Keratinocyte (primary cell): ENCODE data around the gene MGMT. TPM values are rescaled to one million over a fixed set of nuclear protein-coding genes. Genes with fewer than 3 reads are reported as not detected.

ENCODE experiments used
- DNase-seq: peaks from one replicate; pipeline ENCODE4 v3.0.0-alpha.2; 2011; ENCODE audit warnings: low read depth, missing footprints, low spot score
- FAIRE-seq: peaks from 2 replicates; lab custom pipeline; 2011; peaks lifted over from hg19 to GRCh38; lab: Jason Lieb, UNC
- H2AFZ ChIP-seq: 2 replicates; pipeline ENCODE4 v1.6.0; 2012; ENCODE audit warnings: low read length, control low read depth, inconsistent platforms; ENCODE audit not compliant: control insufficient read depth
- H3K27ac ChIP-seq: 2 replicates; pipeline ENCODE4 v1.5.1; 2011; ENCODE audit warnings: low read length; ENCODE audit not compliant: control insufficient read depth, insufficient read depth
- H3K27me3 ChIP-seq: 3 replicates; pipeline ENCODE4 v1.6.0; 2011; ENCODE audit warnings: low read length; ENCODE audit not compliant: control insufficient read depth, insufficient read depth; ENCODE audit errors: extremely low read depth
- H3K36me3 ChIP-seq, 2 experiments: 2 replicates in 1 of 2; 3 replicates in 1 of 2; pipeline ENCODE4 v1.5.1; 2011; ENCODE audit warnings: low read length in 2 of 2, mild to moderate bottlenecking in 1 of 2; ENCODE audit not compliant: control insufficient read depth in 2 of 2, insufficient read depth in 2 of 2; ENCODE audit errors: extremely low read depth in 1 of 2
- H3K4me1 ChIP-seq: 3 replicates; pipeline ENCODE4 v1.5.1; 2011; ENCODE audit warnings: low read length; ENCODE audit not compliant: control insufficient read depth, insufficient read depth; ENCODE audit errors: extremely low read depth
- H3K4me2 ChIP-seq: 3 replicates; pipeline ENCODE4 v1.6.0; 2011; ENCODE audit warnings: low read depth, low read length; ENCODE audit not compliant: control insufficient read depth, insufficient read depth; ENCODE audit errors: extremely low read depth
- H3K4me3 ChIP-seq, 3 experiments: fragments of 200-600 bp in 1 of 3; sonication (generic) in 1 of 3; 2 replicates in 2 of 3; 3 replicates in 1 of 3; pipeline ENCODE4 v1.5.1; 2011 to 2016; ENCODE audit warnings: low read length in 3 of 3, mild to moderate bottlenecking in 3 of 3, control low read depth in 2 of 3, inconsistent platforms in 1 of 3, low read depth in 1 of 3, mixed read lengths in 1 of 3, mixed run types in 1 of 3, moderate library complexity in 1 of 3; ENCODE audit not compliant: control insufficient read depth in 2 of 3, insufficient read depth in 2 of 3; ENCODE audit errors: extremely low read depth in 1 of 3
- H3K79me2 ChIP-seq: 2 replicates; pipeline ENCODE4 v1.6.0; 2012; ENCODE audit warnings: low read length; ENCODE audit not compliant: control insufficient read depth, insufficient read depth
- H3K9ac ChIP-seq: 3 replicates; pipeline ENCODE4 v1.6.0; 2011; ENCODE audit warnings: low read length; ENCODE audit not compliant: control insufficient read depth, insufficient read depth; ENCODE audit errors: extremely low read depth
- H3K9me1 ChIP-seq: 3 replicates; pipeline ENCODE4 v1.6.0; 2011; ENCODE audit warnings: low read length; ENCODE audit not compliant: control insufficient read depth, insufficient read depth; ENCODE audit errors: extremely low read depth
- H3K9me3 ChIP-seq: 2 replicates; pipeline ENCODE4 v1.5.1; 2012; ENCODE audit warnings: low read depth, low read length; ENCODE audit not compliant: control insufficient read depth
- H4K20me1 ChIP-seq: 3 replicates; pipeline ENCODE4 v1.6.0; 2011; ENCODE audit warnings: low read length; ENCODE audit not compliant: control insufficient read depth, insufficient read depth; ENCODE audit errors: extremely low read depth
- EZH2 ChIP-seq: IDR thresholded peaks from one replicate; pipeline ENCODE4 v1.6.1; 2012; ENCODE audit warnings: inconsistent platforms, mild to moderate bottlenecking, low read length, moderate library complexity
- dilution Hi-C: fragments of 300-500 bp; cut with MboI; formaldehyde crosslinking; loops from one replicate; pipeline ENCODE4 v1.7.0; 2020; ENCODE audit warnings: low sequenced_read_pairs; ENCODE audit not compliant: extremely low pct_ligation_motif_present
- polyA plus RNA-seq, 5 experiments: library from polyadenylated mRNA; depleted of rRNA in 3 of 5; stranded (reverse) in 3 of 5; stranded (forward) in 1 of 5; unstranded in 1 of 5; fragments of >200 nt; gene quantifications; 1 replicate in 1 of 5; 2 replicates in 3 of 5; 3 replicates in 1 of 5; pipeline versions ENCODE4 v1.2.1 to v1.2.3, GENCODE V29; 2011 to 2012; ENCODE audit warnings: missing spikeins in 2 of 5, low read depth in 1 of 5, low replicate concordance in 1 of 5
- TF ChIP-seq, protein P1 (sequence below), 3 experiments: IDR thresholded peaks in 1 of 3; conservative IDR thresholded peaks in 1 of 3; optimal IDR thresholded peaks in 1 of 3; 2 replicates in 2 of 3; 3 replicates in 1 of 3; pipeline versions ENCODE3 to v1.5.1; 2011; ENCODE audit warnings: low read length in 3 of 3, mild to moderate bottlenecking in 3 of 3, moderate library complexity in 2 of 3, control low read depth in 1 of 3, inconsistent platforms in 1 of 3; ENCODE audit not compliant: insufficient read depth in 2 of 3; ENCODE audit errors: extremely low read depth in 1 of 3

The MGMT gene
- polyA plus RNA-seq, 1 donor (not counting 4 experiments of a cell fraction or from before 2014, with no cell fraction given), result 15.2 TPM

DNA sequence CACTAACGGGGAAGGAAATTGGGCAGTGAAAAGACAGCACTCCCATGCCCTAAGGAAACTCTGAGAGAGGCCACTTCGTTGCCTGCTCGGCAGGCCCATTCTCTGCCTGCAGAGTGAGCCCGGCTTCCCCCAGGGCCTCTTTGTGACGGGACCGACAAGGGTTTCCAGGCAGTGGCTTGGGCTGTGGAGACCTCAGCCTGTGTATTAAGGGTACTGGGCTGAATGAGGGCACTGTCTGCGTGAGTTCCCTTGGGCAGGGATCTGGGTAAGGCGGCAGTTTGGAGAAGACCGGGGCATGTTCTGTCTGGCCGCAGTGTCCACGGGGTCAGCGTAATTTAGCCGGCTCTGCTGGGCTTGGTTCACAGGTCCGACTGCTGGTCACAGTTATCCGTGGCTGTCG lies 237.2 kb downstream of the MGMT start:
- Histone ChIP-seq H4K20me1 (no peaks in the 10 kb centered on the region), H3K4me1 (no peaks in the 10 kb centered on the region), H2AFZ (no peak overlapping the region), H3K79me2 (no peaks in the 10 kb centered on the region), H3K9me3 (no peaks in the 10 kb centered on the region), H3K9ac (no peak overlapping the region), H3K4me3 (no peak overlapping the region), H3K27me3 (no peaks in the 10 kb centered on the region), H3K4me2 (no peak overlapping the region), H3K36me3 (peaks cover 0 to 1% of the 10 kb centered on the region in 2 experiments), H3K9me1 (no peaks in the 10 kb centered on the region), H3K27ac (no peak overlapping the region)
- dilution Hi-C loops, result no loop called here
- TF ChIP-seq, protein P1, sequence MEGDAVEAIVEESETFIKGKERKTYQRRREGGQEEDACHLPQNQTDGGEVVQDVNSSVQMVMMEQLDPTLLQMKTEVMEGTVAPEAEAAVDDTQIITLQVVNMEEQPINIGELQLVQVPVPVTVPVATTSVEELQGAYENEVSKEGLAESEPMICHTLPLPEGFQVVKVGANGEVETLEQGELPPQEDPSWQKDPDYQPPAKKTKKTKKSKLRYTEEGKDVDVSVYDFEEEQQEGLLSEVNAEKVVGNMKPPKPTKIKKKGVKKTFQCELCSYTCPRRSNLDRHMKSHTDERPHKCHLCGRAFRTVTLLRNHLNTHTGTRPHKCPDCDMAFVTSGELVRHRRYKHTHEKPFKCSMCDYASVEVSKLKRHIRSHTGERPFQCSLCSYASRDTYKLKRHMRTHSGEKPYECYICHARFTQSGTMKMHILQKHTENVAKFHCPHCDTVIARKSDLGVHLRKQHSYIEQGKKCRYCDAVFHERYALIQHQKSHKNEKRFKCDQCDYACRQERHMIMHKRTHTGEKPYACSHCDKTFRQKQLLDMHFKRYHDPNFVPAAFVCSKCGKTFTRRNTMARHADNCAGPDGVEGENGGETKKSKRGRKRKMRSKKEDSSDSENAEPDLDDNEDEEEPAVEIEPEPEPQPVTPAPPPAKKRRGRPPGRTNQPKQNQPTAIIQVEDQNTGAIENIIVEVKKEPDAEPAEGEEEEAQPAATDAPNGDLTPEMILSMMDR (optimal IDR thresholded peaks at IDR 0.05 in 1 of 3, IDR thresholded peaks at IDR 0.05 in 1 of 3, conservative IDR thresholded peaks at IDR 0.05 in 1 of 3; ENCODE audit: extremely low read depth in 1 of 3, insufficient read depth in 2 of 3, low read length in 3 of 3), result no peak
- no peak for TF ChIP-seq EZH2
- DNase-seq (no peak), FAIRE-seq (no peak)

- no peaks in the 10 kb centered on the region for H3K9me1 ChIP-seq
- DNase-seq (no peak), FAIRE-seq (no peak)
- dilution Hi-C loops, result no loop called here
- H3K79me2 ChIP-seq, result no peaks in the 10 kb centered on the region
- H3K9me3 ChIP-seq, result no peaks in the 10 kb centered on the region
- H3K27ac ChIP-seq, result no peak overlapping the region
- no peak overlapping the region for H2AFZ ChIP-seq
- no peak overlapping the region for H3K9ac ChIP-seq
- TF ChIP-seq, protein P1 (optimal IDR thresholded peaks at IDR 0.05 in 1 of 3, IDR thresholded peaks at IDR 0.05 in 1 of 3, conservative IDR thresholded peaks at IDR 0.05 in 1 of 3; ENCODE audit: extremely low read depth in 1 of 3, insufficient read depth in 2 of 3, low read length in 3 of 3), result no peak
- no peak for TF ChIP-seq EZH2
- no peaks in the 10 kb centered on the region for H3K27me3 ChIP-seq
- peaks cover 0 to 1% of the 10 kb centered on the region in 2 experiments for H3K36me3 ChIP-seq
- H3K4me1 ChIP-seq, result no peaks in the 10 kb centered on the region
- no peak overlapping the region for H3K4me3 ChIP-seq
- H3K4me2 ChIP-seq, result no peak overlapping the region
- H4K20me1 ChIP-seq, result no peaks in the 10 kb centered on the region
Measured at GRCh38 chr10:129704786-129705525, 237.9 kb downstream of the MGMT start.
